Smooth muscle cell of the brain vasculature (primary cell): Measurements from ENCODE around the gene CAPRIN2.

Experiments used
- DNase-seq: peaks from one replicate; pipeline ENCODE4 v3.0.0-alpha.2; 2012; ENCODE audit warnings: low read depth, low spot score

The CAPRIN2 gene

DNA sequence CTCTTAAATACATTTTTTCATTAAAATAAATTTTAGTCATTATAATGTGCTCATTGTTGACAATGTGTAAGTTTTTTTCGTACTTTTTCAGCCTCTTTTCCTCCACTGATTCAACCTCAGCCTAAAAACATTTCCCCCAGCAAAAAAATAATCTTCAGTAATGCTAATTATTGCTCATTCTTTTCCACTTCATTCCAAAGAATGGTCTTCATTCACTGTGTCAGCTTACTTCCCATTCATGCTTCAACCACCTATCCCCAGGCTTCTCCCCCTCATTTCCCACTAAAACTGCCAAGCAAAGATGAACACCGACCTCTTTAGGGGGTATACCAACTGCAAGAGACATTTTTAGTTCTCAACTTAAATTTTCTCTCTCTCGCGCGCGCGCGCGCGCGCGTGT is 56.4 kb downstream of the CAPRIN2 start:
- no peak for DNase-seq

GRCh38 chr12:30696943-30697342 is 57.8 kb downstream of the CAPRIN2 start:
- DNase-seq, result no peak

DNA sequence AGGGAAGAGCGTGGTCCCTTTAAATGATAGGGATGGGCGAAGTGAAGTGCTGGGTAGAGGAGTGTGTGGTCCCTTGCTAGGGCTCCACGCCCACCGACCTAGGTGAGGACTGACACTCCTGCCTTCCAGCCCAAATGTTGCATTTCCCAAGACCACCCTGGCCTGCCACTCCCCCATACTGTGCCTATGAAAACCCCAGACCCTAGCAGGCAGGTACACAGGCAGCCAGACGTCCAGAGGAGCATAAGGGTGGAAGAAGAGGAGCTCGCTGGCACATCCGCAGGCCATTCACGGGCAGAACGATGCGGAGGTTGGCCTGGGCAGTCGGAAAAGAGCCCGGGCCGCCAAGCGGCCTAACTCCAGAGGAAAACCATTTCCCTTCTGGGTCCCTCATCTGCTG is 58.3 kb downstream of the CAPRIN2 start:
- no peak for DNase-seq

DNA sequence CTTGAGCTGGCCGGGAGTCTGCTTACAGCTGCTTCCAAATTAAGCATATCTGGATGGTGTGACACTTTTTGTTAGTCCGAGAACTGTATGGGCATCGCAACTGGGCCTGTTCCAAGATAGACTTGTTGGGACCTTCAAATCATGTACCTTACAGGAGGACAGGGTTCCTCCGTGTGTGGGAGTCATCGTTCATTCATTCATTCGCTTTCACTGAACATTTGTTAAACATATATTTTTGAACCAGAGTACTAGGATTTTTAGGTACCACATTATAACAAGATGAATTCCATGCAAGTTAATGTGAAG is 58.7 kb downstream of the CAPRIN2 start:
- DNase-seq, result no peak

DNA sequence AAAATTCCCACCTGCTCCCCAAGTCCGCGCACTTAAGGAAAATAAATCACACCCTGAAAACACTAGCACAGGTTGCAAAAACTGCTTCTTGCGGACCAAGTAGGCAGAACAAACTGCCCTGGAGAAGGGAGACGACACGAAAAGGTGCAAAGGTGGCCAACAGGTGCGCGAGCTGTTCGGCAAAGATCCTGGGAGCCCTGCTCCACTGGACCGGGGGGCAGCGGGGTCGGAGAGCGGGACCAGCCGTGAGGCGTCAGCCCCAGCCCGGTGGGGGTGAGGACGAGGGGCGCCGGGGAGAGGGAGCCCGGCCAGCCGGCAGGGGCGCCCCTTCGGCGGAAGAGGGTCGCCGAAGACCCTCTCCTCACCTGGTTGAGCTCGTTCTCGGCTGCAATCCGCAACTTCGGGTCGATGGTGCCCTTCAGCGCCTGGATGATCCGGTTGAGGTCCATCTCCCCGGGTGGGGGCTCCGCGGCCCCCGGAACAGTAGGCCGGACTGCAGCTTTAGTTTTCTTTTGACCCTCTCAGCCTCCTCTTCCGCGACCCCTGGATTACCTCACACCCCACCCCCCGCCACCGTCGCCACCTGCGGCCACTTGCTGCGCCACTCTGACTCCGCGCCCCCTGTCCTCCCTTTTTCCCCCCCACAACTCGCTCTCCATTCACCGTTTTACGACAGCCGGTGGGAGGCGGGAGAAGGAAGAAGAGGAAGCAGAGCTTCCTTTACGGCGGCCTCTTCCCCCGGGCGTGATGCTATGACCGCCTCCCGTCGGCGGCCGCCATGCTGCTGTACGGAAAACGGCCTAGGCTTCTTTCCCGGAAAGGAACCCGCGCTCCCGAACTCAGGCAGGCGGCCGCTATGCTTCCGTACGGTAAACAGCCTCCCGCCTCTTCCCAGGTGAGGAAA is 59.3 kb downstream of the CAPRIN2 start, which contains the start of gene IPO8:
IPO8 (minus strand) TSS at position 671 of the 904 bp plus-strand sequence; CDS start at position 449, 222 bp downstream.
- DNase-seq, result peak; percentile 66

- no peak for DNase-seq
These were observed 60.1 kb downstream of the CAPRIN2 start for GRCh38 chr12:30694412-30695198.

DNA sequence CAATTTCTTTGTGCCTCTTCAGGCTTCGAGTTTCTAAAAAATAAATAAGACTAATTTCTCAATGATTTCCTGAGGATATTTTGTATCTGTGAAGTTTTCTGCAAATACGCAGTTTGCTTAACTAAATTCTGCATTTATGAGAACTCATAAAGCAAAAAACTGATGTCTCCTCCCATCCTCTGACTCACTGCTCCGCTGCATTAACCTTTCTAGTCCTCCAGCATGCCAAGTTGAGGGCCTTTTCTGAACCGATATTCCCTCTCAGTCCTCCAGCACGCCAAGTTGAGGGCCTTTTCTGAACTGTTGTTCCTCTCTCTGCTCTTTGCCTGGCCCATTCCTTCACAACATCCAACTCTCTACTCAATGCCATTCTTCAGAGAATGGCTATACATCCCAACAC is 62.3 kb downstream of the CAPRIN2 start:
- no peak for DNase-seq

GRCh38 chr12:30691122-30691879 is 63.5 kb downstream of the CAPRIN2 start:
- no peak for DNase-seq

GRCh38 chr12:30687265-30687986 is 67.3 kb downstream of the CAPRIN2 start:
- DNase-seq, result no peak

GRCh38 chr12:30679241-30679640 is 75.5 kb downstream of the CAPRIN2 start:
- no peak for DNase-seq

GRCh38 chr12:30678221-30678620 is 76.5 kb downstream of the CAPRIN2 start:
- no peak for DNase-seq

GRCh38 chr12:30661210-30661609 is 93.5 kb downstream of the CAPRIN2 start:
- no peak for DNase-seq
